Left renal pelvis (tissue), 4 donors: ENCODE results near the gene PLCH1. TPM values are rescaled to one million over a fixed set of nuclear protein-coding genes. Genes with fewer than 3 reads are reported as not detected.

Experiments
- DNase-seq, 4 donors: peaks; one replicate each; pipeline ENCODE4 v3.0.0-alpha.2; 2013; ENCODE audit warnings: low read depth in 4 of 4, low spot score in 3 of 4
- polyA plus RNA-seq, 4 donors: library from polyadenylated mRNA; unstranded; fragments of 120-200 nt; gene quantifications; one replicate each; pipeline ENCODE4 v1.2.1, GENCODE V29; 2013; ENCODE audit not compliant: insufficient read length in 4 of 4

Gene PLCH1
- polyA plus RNA-seq, 4 donors = 0.38 to 11.0 (median 10.6) TPM

DNA sequence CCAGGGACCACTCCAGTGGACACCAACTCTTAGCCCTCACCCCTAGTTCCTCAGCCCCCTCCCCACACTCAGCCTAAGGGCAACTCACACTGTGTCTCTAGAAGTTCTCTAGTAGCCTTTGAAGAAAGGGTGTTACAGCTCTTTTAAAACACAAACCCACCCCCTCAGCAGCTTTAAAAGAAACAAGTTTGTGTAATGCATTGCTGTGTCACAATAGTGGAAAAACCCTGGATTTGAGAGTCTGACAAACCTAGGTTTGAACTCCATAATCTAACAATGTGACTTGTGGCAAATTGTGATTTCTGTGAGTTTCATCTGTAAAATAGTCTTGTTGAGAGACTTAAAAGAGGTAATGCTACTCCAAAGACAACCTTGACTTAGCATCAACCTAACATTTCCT is 54.0 kb downstream of the PLCH1 start:
- no peak for DNase-seq

DNA sequence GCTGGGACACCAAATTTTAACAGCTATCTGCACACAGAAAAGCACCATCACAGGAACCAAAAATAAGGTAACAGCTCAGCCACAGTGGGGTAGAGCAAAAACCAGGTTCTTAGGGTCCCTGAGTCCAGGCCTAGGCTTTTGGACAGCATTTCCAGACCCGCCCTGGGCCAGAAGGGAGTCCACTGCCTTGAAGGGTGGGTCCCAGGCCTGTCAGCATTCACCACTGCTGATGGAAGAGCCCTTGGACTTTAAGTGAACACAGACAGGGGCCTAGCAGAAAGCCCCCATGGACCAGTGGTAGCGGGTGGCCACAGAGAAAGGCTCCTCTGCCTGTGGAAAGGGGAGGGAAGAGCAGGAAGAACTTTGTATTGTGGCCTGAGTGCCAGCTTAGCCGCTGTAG is 56.4 kb downstream of the PLCH1 start:
- DNase-seq = no peak

DNA sequence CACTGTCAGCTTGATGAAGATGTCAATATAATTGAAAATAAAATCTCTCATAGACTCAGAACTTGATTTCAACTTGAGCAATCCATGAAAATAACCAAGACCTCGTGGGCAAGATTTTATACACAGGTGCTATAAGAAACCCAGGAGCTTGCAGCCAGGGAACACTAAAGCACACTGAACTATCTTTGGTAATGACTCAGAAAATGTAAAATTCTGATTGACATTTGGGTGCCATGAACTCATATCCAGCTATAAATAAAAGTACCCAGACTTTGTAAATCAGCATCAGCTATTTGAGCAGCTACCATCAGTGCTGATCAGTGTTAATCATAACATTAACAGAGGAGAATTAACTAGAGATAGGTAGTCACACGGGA is 61.5 kb downstream of the PLCH1 start:
- no peak for DNase-seq

DNA sequence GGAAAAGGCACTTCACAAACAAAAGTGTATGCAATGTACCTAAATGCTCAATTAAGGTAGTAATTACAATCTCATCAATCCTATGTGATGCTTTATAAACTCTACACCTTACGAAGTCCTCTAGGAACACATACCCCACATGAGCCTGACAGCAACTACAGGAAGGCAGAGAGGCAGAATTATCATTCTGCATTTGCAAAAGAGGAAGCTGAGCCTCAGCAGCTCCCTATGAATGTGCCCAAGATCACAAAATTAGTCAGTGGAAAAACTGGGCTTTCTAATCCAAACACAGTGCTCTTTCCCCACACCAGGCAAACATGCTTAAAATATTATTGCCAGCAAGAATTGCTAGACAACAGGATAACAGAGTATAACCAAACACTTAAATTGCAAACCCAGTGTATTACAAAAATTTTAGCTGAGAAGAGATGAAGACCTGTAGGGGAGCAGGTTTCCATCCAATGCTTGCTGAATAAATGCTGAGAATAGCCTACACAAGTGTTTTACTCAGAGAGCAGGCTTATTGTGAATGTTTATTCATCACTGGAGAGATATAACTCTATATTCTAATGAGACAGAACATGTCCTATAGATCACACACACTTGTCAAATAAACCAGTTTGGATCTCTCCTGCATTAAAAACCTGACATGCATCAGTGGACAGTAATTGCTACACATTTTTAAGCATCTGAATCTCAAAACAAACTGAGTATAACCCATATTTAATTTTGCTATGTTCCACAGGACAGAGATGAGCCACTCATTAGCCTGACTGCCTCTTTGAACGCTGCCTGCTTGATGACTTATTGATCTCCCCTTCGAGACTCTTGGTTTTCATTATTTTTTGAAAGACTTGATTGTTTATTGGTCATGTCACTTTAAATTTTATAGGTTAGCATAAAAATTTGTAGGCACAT is 62.2 kb downstream of the PLCH1 start:
- DNase-seq = no peak

DNA sequence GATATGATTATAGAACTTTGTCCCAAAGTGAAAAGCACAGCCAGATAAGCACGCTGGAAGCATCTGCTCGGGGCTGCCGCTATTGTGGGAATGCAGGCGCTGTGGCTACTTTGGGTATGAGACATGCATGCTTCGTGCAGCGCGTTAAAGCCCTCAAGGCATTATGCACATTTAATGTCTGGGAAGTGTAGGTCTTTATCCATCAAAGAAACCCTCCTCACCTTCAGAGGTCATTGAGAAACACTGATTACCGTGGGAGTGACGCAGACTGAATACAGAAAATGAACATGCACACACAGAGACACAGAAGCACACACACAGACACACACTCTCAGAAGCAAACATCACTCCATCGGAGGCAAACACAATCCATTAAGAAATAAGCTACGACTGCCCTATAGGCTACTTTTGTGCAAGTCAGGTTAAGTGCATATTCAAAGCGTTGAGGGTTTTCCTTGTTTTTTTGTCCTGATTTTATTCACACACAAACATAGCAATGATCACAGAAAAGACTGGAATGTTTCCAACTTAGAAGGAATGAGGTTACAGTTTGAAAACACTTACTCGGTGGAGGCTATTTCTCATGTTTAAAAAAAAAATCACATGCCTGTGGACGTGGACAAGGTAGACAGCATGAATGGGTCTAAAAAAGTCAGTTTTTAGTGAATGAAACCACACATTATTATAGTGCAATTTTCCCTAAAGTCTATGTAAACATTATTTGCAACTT is 68.5 kb downstream of the PLCH1 start:
- DNase-seq = no peak

DNA sequence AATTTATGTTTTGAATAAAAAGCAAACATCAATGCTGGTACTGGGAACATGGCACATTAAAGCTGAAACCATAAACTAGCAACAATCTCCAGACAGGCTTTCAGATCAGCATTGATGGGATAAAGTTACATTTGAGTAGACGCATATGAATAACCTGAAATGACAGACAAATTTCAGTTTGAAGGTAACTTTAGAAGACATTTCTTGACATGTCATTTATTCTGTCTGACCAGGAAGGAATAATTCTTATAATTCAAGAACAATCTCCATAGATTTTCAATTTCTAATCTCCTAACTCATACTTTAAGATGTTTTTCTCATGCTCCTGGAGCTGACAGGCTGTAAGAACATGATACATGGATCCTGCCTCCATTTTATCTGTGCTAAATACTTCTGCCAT is 69.8 kb downstream of the PLCH1 start:
- DNase-seq = no peak

DNA sequence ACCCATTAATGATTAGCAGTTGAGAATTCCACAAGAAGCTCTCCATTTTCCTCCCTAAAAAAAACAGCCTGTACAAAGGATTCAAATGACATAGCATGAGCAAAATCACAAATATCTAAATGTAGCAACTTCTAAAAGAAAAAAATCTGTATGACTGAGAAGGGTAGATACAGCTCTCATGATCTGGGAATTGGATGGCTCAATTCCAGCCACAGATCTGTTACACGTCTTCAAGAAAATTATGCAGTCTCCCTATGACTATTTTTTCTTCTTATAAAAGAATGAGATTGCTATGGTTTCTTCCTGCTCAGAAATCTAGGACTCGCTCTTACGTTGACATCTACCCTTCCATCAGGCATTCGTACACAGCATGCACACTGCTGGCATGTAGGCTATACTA is 71.5 kb downstream of the PLCH1 start:
- no peak for DNase-seq

DNA sequence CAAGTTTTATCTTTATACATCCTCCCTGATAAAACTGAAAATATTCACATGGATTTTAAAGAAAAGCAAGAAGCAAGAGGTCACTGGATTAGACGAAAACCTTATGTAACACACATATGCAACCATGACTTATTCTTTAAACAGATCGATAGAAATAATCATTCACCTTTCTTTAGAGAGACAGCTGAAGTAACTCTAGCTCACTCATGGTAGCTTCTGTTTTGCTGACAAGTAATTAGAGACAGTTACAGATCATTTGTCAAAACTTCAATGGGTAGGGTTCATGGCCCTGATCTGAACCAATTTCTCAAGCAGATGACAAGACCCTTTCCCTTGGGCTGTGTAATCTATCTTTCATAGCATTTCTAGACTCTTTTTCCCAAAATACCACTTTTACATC is 74.5 kb downstream of the PLCH1 start:
- DNase-seq = no peak

DNA sequence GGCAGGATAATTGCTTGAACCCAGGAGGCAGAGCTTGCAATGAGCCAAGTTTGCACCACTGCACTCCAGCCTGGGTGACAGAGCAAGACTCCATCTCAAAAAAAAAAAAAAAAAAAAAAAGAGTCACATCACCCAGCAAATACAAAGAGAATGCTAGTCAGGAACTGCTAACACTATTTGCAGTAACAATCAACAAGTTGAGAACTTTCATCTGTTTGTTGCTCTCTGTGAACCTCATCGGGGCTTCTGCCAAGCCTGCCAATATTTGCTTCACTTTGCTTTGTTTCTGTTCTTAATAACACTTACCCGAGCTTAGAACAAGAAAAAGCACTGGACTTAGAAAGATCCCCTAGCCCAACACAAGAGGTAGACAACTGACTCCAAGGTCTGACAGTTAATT is 76.9 kb downstream of the PLCH1 start:
- DNase-seq = no peak

DNA sequence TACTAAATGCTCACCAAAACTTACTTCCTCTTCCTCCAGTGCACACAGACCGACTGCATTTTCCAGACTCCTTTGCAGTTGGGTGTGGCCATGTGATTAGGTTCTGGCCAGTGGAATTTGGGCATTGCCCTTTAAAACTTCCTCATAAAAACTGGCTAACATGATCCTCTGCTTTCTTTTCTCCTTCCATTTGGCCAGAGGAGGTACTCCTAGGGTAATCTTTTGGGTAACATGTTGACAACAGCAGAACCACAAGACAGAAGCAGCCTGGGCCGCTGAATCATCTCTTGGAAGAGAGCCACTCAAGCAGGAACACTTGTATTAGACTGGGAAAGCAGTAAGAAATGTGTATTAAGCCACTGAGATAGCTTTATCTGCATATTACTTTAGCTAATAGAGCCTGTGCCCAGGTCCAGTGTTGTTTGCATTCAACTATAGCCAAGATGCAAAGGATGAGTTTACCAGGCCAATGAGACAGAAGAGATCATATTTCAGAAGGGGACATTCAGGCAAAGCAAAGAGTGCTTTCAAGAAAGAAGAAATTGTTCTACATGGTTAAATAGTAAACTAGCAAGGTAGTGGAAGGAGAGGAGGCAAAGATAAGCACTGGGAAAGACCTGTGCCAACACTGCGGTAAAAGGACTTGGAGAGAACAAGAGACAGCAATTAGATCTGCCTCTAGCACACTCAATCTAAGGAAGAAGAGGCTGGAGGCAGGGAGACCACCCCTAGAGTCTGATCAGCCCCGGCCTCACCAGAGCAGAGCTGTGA is 79.8 kb downstream of the PLCH1 start:
- no peak for DNase-seq

DNA sequence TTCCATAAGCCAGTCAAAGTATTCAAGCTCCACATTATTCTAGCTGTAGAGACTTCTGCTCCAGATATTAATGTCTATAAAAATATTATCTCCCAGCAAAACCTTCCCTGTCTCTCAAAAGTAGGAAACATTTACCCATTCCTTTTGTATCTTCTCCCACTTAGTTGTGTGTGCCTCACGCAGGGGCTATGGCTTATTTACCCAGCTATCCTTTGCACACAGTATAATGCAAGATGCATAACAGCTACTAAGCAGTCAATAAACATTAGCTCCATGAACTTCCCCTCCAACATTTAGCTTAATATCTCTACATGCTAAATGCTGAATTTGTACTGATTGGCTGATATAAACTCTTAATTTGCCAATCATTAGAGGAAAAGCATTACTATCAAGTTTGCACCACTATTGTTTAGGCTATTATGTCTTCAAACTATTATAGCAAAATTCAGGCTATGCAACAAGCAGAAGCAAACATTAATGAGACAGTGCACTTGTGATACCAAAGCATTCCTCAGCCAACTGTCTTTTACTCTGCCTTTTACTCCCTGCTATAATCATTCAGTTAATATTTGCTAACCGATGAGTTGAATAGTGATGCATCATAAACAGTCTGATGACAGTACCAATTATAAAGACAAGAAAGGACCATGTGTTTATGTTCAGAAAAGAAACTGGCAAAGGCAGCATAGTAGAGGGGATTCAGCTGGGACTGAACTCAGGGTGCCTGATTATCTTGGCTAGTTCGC is 81.2 kb downstream of the PLCH1 start:
- no peak for DNase-seq

DNA sequence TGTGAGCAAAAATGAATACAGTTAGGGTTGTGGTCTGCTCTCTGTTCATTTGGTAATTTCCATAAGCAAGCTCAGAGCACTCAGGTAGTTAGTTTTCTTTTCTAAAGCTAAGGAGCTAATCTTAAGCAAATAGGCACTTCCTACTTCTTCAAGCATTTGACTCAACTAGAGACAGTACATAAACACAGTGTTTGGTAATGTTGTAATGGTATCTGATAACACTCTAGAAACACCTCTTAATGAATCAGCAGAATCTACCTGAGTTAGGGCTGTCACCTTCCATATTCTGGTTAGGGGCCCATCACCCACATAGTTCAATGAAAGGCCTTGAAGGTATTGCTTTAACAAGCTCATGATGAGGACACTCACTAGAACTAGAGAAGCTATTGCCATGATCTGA is 83.1 kb downstream of the PLCH1 start:
- DNase-seq = no peak

DNA sequence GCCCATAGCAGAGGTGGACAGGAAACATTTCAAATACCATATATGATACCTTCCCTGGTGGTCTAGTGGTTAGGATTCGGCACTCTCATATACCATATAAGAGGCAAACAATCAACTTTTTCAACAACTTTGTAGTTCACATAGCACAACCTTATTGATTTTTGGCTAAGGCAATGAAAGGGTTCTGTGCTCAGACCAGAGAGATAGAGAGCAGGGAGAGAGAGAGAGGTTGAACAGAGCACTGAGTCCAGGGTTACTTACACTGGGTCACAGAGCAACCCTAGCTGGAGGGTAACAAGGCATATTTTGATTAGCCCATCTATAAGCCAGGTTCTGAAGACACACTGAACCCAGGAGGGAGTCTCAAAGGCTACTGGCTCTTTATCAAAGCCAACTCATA is 83.8 kb downstream of the PLCH1 start:
- DNase-seq = no peak

DNA sequence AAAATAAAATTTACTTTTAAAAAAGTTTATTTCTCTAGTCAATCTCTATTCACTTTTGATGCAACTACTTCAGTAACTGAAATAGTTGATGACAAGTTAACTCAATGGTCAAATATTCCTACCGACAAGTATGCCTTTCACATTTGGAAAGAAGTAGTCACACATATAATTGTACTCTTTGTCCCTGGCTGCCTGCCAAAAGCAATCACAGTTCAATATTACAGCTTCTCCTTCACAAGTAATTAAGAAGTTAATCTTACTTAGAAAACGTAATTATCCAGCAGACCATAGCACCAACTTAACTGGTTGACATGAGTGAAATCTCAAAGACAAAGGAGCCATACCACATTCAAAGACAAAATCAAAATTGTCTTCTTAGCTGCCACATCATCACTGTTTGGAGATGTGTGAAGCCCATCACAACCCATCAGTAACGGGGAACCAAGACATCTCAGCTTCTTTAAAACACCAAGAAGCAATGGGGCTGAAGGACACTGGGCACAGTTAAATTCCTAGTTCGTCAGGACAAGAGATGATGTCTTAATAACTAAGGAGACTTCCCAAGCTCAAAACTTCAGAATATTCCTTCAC is 86.1 kb downstream of the PLCH1 start:
- DNase-seq = no peak

DNA sequence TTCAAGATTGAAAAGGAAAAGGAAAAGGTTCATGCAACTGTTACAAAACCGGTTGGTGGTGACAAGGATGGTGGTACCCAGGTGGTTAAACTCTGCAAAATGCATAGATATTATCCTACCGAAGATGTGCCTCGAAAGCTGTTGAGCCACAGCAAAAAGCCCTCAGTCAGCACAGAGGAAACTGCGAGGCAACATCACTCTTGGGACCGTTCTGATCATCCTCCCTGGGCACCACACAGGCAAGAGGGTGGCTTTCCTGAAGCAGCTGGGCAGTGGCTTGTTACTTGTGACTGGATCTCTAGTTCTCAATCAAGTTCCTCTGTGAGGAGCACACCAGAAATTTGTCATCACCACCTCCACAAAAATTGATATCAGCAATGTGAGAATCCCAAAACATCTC is 86.9 kb downstream of the PLCH1 start:
- no peak for DNase-seq

DNA sequence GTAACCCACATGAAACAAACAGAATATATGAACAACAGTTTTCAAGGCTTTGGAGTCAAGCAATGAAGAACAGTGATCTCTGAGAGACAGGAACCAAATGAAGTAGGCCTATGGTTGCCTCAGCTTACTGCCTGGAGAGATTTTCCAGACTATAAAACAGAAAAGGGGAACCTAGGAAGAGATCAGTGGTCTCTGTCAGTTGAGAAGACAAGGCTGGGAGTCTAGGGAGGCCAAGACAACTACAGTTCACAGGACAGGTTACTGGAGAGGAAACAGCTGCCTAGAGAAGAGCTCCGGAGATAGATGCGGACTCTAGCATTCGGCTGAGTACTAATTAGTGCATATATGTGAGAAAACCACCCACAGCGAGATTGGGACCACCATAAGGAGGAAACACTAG is 87.7 kb downstream of the PLCH1 start:
- no peak for DNase-seq

DNA sequence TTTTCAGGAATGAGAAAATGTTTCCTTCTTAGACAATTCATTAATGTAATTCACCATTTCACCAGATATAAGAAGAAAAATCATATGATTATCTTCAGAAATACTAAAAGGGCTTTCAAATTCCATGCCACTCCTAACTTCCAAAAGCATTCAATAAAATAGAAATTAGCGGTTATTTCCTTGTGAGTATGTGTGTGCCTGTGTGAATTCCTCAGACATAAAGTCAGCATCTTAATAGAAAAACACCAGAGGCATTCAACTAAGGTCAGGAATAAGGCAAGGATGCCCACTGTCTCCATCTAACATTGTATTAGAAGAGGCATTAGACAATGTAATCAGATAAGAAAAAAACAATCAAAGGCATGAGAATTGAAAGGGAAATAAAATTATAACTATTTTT is 88.4 kb downstream of the PLCH1 start:
- DNase-seq = no peak

DNA sequence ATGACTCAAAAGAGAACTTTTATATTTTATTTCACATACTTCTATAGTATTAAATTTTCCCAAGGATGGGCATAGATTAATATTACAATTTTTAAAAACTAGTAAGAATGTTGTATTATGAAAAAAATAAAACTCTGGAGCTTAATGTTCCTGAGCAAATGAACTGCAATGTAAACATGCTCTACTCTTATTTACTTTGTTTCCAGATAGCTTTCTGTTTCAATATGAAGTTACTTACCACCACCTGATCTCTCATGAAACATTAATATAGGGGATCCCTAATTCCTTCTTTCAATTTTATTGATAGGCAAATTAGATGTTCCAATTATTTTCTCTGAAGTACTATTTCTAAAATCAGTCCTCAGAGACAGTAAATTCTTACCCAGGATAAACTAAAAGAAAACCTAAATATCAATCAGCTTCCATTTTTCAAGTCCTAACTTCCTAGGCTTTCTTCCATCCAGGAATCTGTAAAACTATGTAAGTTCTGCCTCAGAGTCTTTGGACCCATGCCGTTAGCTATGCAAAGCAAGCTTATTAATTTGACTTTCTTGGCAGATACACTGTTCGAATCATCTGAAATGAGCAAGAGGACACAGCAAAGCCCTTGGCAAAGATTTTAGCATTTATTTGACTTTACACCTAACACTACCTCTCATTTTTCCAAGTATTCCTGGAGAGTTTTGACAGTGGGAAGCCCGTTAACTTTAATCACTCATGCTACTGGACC is 93.2 kb downstream of the PLCH1 start:
- DNase-seq = no peak

DNA sequence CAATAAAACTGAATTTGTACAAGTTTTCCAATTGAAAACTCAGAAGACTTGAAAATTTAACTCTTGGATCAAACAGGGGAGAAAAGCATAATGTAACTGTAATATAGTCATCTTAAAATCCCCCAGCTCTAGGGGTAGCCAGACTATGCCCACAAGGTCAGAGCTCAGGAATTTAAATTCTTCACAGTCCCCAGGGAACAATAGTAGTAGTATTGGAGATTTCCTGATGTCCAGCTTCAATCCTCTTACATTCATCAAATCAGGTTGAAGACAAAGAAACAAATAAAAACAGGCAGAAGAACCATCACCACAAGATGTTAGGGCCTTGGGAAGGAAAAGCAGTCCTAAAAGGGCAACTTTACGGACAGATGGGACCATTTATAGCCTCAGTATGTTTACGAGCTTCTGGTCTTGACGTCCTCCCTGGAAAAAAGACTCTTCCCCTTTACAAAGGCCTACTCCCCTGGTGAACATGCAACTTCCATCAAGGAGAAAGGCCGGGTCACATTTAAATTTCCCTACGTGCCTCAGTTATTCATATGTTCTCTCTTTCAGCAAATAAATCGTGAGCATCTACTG is 96.8 kb downstream of the PLCH1 start:
- no peak for DNase-seq
